H1 (cell line): ENCODE results near the gene ARSI. TPM values are rescaled to one million over a fixed set of nuclear protein-coding genes. Genes with fewer than 3 reads are reported as not detected.

Experiments used
- CTCF ChIA-PET: fragments of 300-600 bp; sonication (Branson Sonifier 250); formaldehyde crosslinking; loops from one replicate; lab custom pipeline; 2021; ENCODE audit not compliant: partially characterized antibody; lab: Charles Lee
- POLR2A ChIA-PET: fragments of 300-600 bp; sonication (Branson Sonifier 250); formaldehyde crosslinking; loops from one replicate; lab custom pipeline; 2021; ENCODE audit warnings: inconsistent platforms; ENCODE audit not compliant: partially characterized antibody; lab: Charles Lee
- DNase-seq, 2 experiments: peaks; one replicate each; pipeline versions ENCODE4 v3.0.0 to v3.0.0-alpha.2; 2010 to 2022; ENCODE audit warnings: low spot score in 2 of 2, low read depth in 1 of 2, mixed read lengths in 1 of 2
- FAIRE-seq: peaks from 2 replicates; lab custom pipeline; 2011; peaks lifted over from hg19 to GRCh38; lab: Jason Lieb, UNC
- H2AFZ ChIP-seq: 2 replicates; pipeline ENCODE4 v1.8.1; 2012; ENCODE audit warnings: low read length, inconsistent platforms
- H2AK5ac ChIP-seq: 2 replicates; pipeline ENCODE4 v1.6.1; 2013; ENCODE audit warnings: low read depth, low read length
- H2BK120ac ChIP-seq: replicated peaks from 2 replicates; pipeline ENCODE3; 2013; ENCODE audit warnings: low read depth, low read length, inconsistent platforms
- H2BK12ac ChIP-seq: 2 replicates; pipeline ENCODE4 v1.6.1; 2013; ENCODE audit warnings: low read depth, low read length
- H2BK15ac ChIP-seq: 2 replicates; pipeline ENCODE4 v1.6.1; 2013; ENCODE audit warnings: low read length
- H2BK20ac ChIP-seq: 2 replicates; pipeline ENCODE4 v1.6.1; 2013; ENCODE audit warnings: low read length
- H2BK5ac ChIP-seq: 2 replicates; pipeline ENCODE4 v1.6.1; 2013; ENCODE audit warnings: low read depth, low read length
- H3K14ac ChIP-seq: 2 replicates; pipeline ENCODE4 v1.6.1; 2013; ENCODE audit warnings: inconsistent platforms; ENCODE audit not compliant: insufficient read length
- H3K18ac ChIP-seq: 2 replicates; pipeline ENCODE4 v1.6.1; 2013; ENCODE audit warnings: low read length; ENCODE audit errors: extremely low read depth
- H3K23ac ChIP-seq: 2 replicates; pipeline ENCODE4 v1.6.1; 2013; ENCODE audit warnings: inconsistent platforms; ENCODE audit not compliant: insufficient read length
- H3K23me2 ChIP-seq: 2 replicates; pipeline ENCODE4 v1.6.1; 2013; ENCODE audit warnings: low read depth, low read length
- H3K27ac ChIP-seq: 2 replicates; pipeline ENCODE4 v1.6.1; 2011; ENCODE audit warnings: low read depth, low read length, inconsistent platforms
- H3K27me3 ChIP-seq, 4 experiments: replicated peaks in 1 of 4; 1 replicate in 1 of 4; 2 replicates in 3 of 4; pipeline versions ENCODE4 v1.6.1 to v1.8.1; 2011 to 2013; ENCODE audit warnings: low read length in 3 of 4, mild to moderate bottlenecking in 3 of 4, inconsistent platforms in 2 of 4, mixed read lengths in 2 of 4, moderate library complexity in 1 of 4; ENCODE audit not compliant: control insufficient read depth in 3 of 4, insufficient read depth in 3 of 4; ENCODE audit errors: extremely low read depth in 1 of 4
- H3K36me3 ChIP-seq, 4 experiments: 2 replicates each; pipeline versions ENCODE4 v1.6.1 to v1.8.1; 2011 to 2013; ENCODE audit warnings: mild to moderate bottlenecking in 4 of 4, low read length in 3 of 4, moderate library complexity in 2 of 4, control low read depth in 1 of 4, inconsistent platforms in 1 of 4; ENCODE audit not compliant: insufficient read depth in 4 of 4, control insufficient read depth in 2 of 4
- H3K4ac ChIP-seq: replicated peaks from 2 replicates; pipeline ENCODE3; 2013; ENCODE audit warnings: low read length, low read depth, mixed read lengths, inconsistent platforms; ENCODE audit not compliant: insufficient read length
- H3K4me1 ChIP-seq, 4 experiments: replicated peaks in 1 of 4; 1 replicate in 1 of 4; 2 replicates in 3 of 4; pipeline versions ENCODE4 v1.6.1 to v1.8.1; 2011 to 2013; ENCODE audit warnings: low read length in 3 of 4, inconsistent platforms in 2 of 4, mixed read lengths in 1 of 4; ENCODE audit not compliant: insufficient read depth in 4 of 4, control insufficient read depth in 3 of 4
- H3K4me2 ChIP-seq, 2 experiments: 2 replicates each; pipeline versions ENCODE4 v1.6.1 to v1.8.1; 2011 to 2013; ENCODE audit warnings: low read depth in 2 of 2, low read length in 2 of 2, control low read depth in 1 of 2, inconsistent platforms in 1 of 2, mild to moderate bottlenecking in 1 of 2; ENCODE audit not compliant: insufficient read depth in 1 of 2
- H3K4me3 ChIP-seq, 4 experiments: fragments of 200-600, 300-600 bp in 1 of 4; sonication (generic), shearing (Covaris generic), sonication (Bioruptor Twin) in 1 of 4; 2 replicates each; pipeline versions ENCODE4 v1.5.1 to v1.8.1; 2011 to 2016; ENCODE audit warnings: low read length in 4 of 4, low read depth in 3 of 4, control low read depth in 2 of 4, inconsistent platforms in 2 of 4, mild to moderate bottlenecking in 2 of 4, mixed read lengths in 1 of 4, moderate library complexity in 1 of 4; ENCODE audit not compliant: insufficient read depth in 2 of 4; ENCODE audit errors: extremely low read depth in 1 of 4
- H3K56ac ChIP-seq: replicated peaks from 2 replicates; pipeline ENCODE3; 2013; ENCODE audit warnings: low read depth, mild to moderate bottlenecking, mixed read lengths, low read length, inconsistent platforms; ENCODE audit not compliant: insufficient read length
- H3K79me1 ChIP-seq: 2 replicates; pipeline ENCODE4 v1.6.1; 2013; ENCODE audit warnings: low read depth, low read length, control low read depth
- H3K79me2 ChIP-seq, 2 experiments: 2 replicates each; pipeline versions ENCODE4 v1.6.1 to v1.8.1; 2012 to 2013; ENCODE audit warnings: low read length in 2 of 2, mild to moderate bottlenecking in 2 of 2, inconsistent platforms in 1 of 2; ENCODE audit not compliant: insufficient read depth in 2 of 2, control insufficient read depth in 1 of 2
- H3K9ac ChIP-seq, 4 experiments: replicated peaks in 1 of 4; 1 replicate in 1 of 4; 2 replicates in 3 of 4; pipeline versions ENCODE4 v1.6.1 to v1.8.1; 2011 to 2013; ENCODE audit warnings: low read depth in 3 of 4, low read length in 3 of 4, control low read depth in 2 of 4, mild to moderate bottlenecking in 2 of 4, moderate library complexity in 2 of 4, inconsistent platforms in 1 of 4; ENCODE audit errors: extremely low read depth in 1 of 4
- H3K9me3 ChIP-seq, 2 experiments: 2 replicates each; pipeline versions ENCODE4 v1.6.1 to v1.8.1; 2012 to 2013; ENCODE audit warnings: mild to moderate bottlenecking in 2 of 2, moderate library complexity in 2 of 2, control low read depth in 1 of 2, inconsistent platforms in 1 of 2, low read depth in 1 of 2, low read length in 1 of 2, mixed read lengths in 1 of 2; ENCODE audit not compliant: insufficient read depth in 2 of 2
- H4K20me1 ChIP-seq, 2 experiments: replicated peaks in 1 of 2; 2 replicates each; pipeline versions ENCODE3 to v1.8.1; 2011 to 2013; ENCODE audit warnings: inconsistent platforms in 2 of 2, low read length in 2 of 2, mild to moderate bottlenecking in 1 of 2; ENCODE audit not compliant: insufficient read depth in 2 of 2, control insufficient read depth in 1 of 2
- H4K5ac ChIP-seq: 2 replicates; pipeline ENCODE4 v1.6.1; 2013; ENCODE audit warnings: low read length, low read depth, mixed read lengths, inconsistent platforms; ENCODE audit not compliant: insufficient read length
- H4K8ac ChIP-seq: 2 replicates; pipeline ENCODE4 v1.8.0; 2013; ENCODE audit warnings: mild to moderate bottlenecking, moderate library complexity, low read length, inconsistent platforms; ENCODE audit not compliant: insufficient read depth; ENCODE audit errors: extremely low read depth
- H4K91ac ChIP-seq: replicated peaks from 2 replicates; pipeline ENCODE3; 2013; ENCODE audit warnings: low read length, mixed read lengths, inconsistent platforms; ENCODE audit not compliant: insufficient read length
- CBX8 ChIP-seq: fragments of 300-800, 300-1000 bp; sonication (generic); IDR thresholded peaks from 2 replicates; pipeline ENCODE4 v1.7.1; 2016; ENCODE audit warnings: low read depth, low read length, borderline replicate concordance
- CREB1 ChIP-seq: IDR thresholded peaks from 2 replicates; pipeline ENCODE4 v1.6.1; 2012; ENCODE audit warnings: inconsistent platforms
- EGR1 ChIP-seq: IDR thresholded peaks from 2 replicates; pipeline ENCODE4 v1.6.1; 2011; ENCODE audit warnings: low read depth, low read length, borderline replicate concordance
- GTF2F1 ChIP-seq: IDR thresholded peaks from 2 replicates; pipeline ENCODE4 v1.6.1; 2012; ENCODE audit warnings: low read depth, low read length, improper control_type of control experiment, borderline replicate concordance
- POLR2A ChIP-seq, 2 experiments: IDR thresholded peaks; 1 replicate in 1 of 2; 2 replicates in 1 of 2; pipeline ENCODE4 v1.6.1; 2011; ENCODE audit warnings: low read depth in 2 of 2, low read length in 2 of 2, mild to moderate bottlenecking in 2 of 2; ENCODE audit errors: control extremely low read depth in 1 of 2
- RXRA ChIP-seq: IDR thresholded peaks from 2 replicates; pipeline ENCODE4 v1.6.1; 2011; ENCODE audit warnings: low read depth, mild to moderate bottlenecking, low read length, moderate library complexity; ENCODE audit not compliant: insufficient read depth
- SIN3A ChIP-seq, 2 experiments: IDR thresholded peaks in 1 of 2; conservative IDR thresholded peaks in 1 of 2; 2 replicates each; pipeline ENCODE4 v1.6.1; 2011 to 2012; ENCODE audit warnings: low read length in 2 of 2, improper control_type of control experiment in 1 of 2, low read depth in 1 of 2, mild to moderate bottlenecking in 1 of 2
- SP1 ChIP-seq: IDR thresholded peaks from 2 replicates; pipeline ENCODE4 v1.6.1; 2011; ENCODE audit warnings: low read depth, low read length
- SP2 ChIP-seq: IDR thresholded peaks from 2 replicates; pipeline ENCODE4 v1.6.1; 2012; ENCODE audit warnings: mild to moderate bottlenecking, low read length, inconsistent platforms
- WGBS, 2 experiments: shearing (Covaris generic) in 1 of 2; methylation state at CpG; one replicate each; pipeline versions ENCODE4 v1.1.6 to v1.1.7; 2013 to 2015; ENCODE audit warnings: low lambda C conversion rate in 2 of 2, mixed read lengths in 2 of 2, inconsistent platforms in 1 of 2, low coverage in 1 of 2, missing lambda C conversion rate in 1 of 2; ENCODE audit not compliant: insufficient replicate concordance in 2 of 2, insufficient coverage in 1 of 2, insufficient read length in 1 of 2; ENCODE audit errors: extremely low coverage in 1 of 2, missing lambda C conversion rate in 1 of 2; 5-methylcytosine and 5-hydroxymethylcytosine counted together
- polyA plus RNA-seq, 7 experiments: library from polyadenylated mRNA; depleted of rRNA in 3 of 7; stranded (reverse) in 5 of 7; unstranded in 2 of 7; fragments of >200 nt in 5 of 7; fragments of 200-250 nt in 2 of 7; gene quantifications; 1 replicate in 5 of 7; 2 replicates in 1 of 7; 4 replicates in 1 of 7; pipeline versions ENCODE4 v1.2.1 to v1.2.3, GENCODE V29; 2011 to 2013; ENCODE audit warnings: missing spikeins in 2 of 7, mixed read lengths in 2 of 7
- total RNA-seq: library from RNA; stranded (reverse); fragmentation: NEBNext Ultra II Directional; extraction: Animal tissue kit (Norgen Biotek cat#: 25700); gene quantifications from 2 replicates; pipeline ENCODE4 v1.2.1, GENCODE V29; 2021
- TF ChIP-seq, protein P1 (sequence below): IDR thresholded peaks from 2 replicates; pipeline ENCODE4 v1.6.1; 2012; ENCODE audit warnings: inconsistent platforms
- TF ChIP-seq, protein P2 (sequence below): IDR thresholded peaks from 2 replicates; pipeline ENCODE4 v1.6.1; 2011; ENCODE audit warnings: low read depth, mild to moderate bottlenecking, low read length; ENCODE audit not compliant: insufficient read depth

ARSI gene
- total and polyA plus RNA-seq, 2 of the 8 experiments (the other 6 are each of a cell fraction or from before 2014, with no cell fraction given), result 4.5 to 6.7 TPM

DNA sequence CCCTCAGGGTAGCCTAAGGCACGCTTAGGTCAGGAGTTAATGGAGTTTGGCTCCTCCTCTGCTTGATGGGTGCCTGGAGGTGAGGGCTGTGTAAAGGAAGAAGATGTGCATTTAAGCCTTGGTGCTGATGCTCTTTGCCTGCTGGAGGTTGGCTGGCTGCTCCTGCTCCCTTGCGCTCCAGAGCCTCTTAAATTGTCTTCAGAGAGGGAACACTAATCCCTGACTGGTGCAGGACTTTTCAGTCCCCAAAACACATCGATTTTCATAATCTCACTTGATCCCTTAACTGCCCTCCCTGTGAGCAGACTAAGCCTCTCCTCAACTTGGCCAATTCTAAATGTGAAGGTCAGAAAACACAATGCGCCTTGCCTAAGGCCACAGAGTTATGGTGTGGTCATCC, 38.6 kb upstream of the ARSI start:
- WGBS, 2 experiments, result 87% methylated on average over 4 of the region's 4 CpGs; no CpG with 5 or more reads in 1 of the 2 experiments
- H3K79me2 ChIP-seq, result no peaks in the 10 kb centered on the region
- H3K9me3 ChIP-seq, result no peaks in the 10 kb centered on the region
- no peak overlapping the region for H3K23ac ChIP-seq
- no peak overlapping the region for H2BK120ac ChIP-seq
- H3K27ac ChIP-seq, result no peak overlapping the region
- H3K14ac ChIP-seq, result no peak overlapping the region
- H2BK20ac ChIP-seq, result no peak overlapping the region
- no peak overlapping the region for H3K9ac ChIP-seq
- DNase-seq (no peak), FAIRE-seq (no peak)
- H3K4ac ChIP-seq, result no peak overlapping the region
- peaks cover 1% of the 10 kb centered on the region; the same call in 1 of the 2 replicates for H3K23me2 ChIP-seq
- no peaks in the 10 kb centered on the region for H4K20me1 ChIP-seq
- H3K79me1 ChIP-seq, result no peaks in the 10 kb centered on the region
- H3K36me3 ChIP-seq, result no peaks in the 10 kb centered on the region
- no peak overlapping the region for H3K4me2 ChIP-seq
- no peak overlapping the region for H2BK15ac ChIP-seq
- no peaks in the 10 kb centered on the region for H3K4me1 ChIP-seq
- H3K56ac ChIP-seq, result no peak overlapping the region
- H3K4me3 ChIP-seq, result no peak overlapping the region
- H2BK5ac ChIP-seq, result no peak overlapping the region
- H3K27me3 ChIP-seq, result no peaks in the 10 kb centered on the region
- CTCF ChIA-PET, result interaction anchor here (0.7 to 15.6 kb wide), 2 partner anchors 9 to 69 kb away, joined by 3 to 126 read pairs; no protein-coding TSS in a partner anchor
- no peak overlapping the region for H4K8ac ChIP-seq
- no peak overlapping the region for H3K18ac ChIP-seq
- TF ChIP-seq, protein P1, sequence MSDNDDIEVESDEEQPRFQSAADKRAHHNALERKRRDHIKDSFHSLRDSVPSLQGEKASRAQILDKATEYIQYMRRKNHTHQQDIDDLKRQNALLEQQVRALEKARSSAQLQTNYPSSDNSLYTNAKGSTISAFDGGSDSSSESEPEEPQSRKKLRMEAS, result no peak
- TF ChIP-seq GTF2F1 (no peak), RXRA (no peak), POLR2A (IDR thresholded peaks at IDR 0.05; ENCODE audit: control extremely low read depth in 1 of 2, low read depth in 2 of 2, low read length in 2 of 2) (no peak), SIN3A (conservative IDR thresholded peaks at IDR 0.05 in 1 of 2, IDR thresholded peaks at IDR 0.05 in 1 of 2; ENCODE audit: low read depth in 1 of 2, low read length in 2 of 2) (no peak), EGR1 (no peak), SP1 (no peak), CREB1 (no peak), SP2 (no peak), CBX8 (no peak)
- TF ChIP-seq, protein P2, sequence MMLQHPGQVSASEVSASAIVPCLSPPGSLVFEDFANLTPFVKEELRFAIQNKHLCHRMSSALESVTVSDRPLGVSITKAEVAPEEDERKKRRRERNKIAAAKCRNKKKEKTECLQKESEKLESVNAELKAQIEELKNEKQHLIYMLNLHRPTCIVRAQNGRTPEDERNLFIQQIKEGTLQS, result no peak
- H2AFZ ChIP-seq, result no peak overlapping the region
- H2BK12ac ChIP-seq, result no peak overlapping the region
- no peak overlapping the region for H4K91ac ChIP-seq
- H2AK5ac ChIP-seq, result no peak overlapping the region
- POLR2A ChIA-PET, result no interaction called here
- no peak overlapping the region for H4K5ac ChIP-seq
